ENCODE measurements around the gene NECAB2. TPM values are rescaled to one million over a fixed set of nuclear protein-coding genes. Genes with fewer than 3 reads are reported as not detected.

Gene NECAB2
- polyA plus RNA-seq, 1 donor from 2014 or later = 12.5 TPM

- H3K79me2 ChIP-seq (replicated peaks; ENCODE audit: insufficient read depth, low read length) = no peaks in the 10 kb centered on the region
- TF ChIP-seq REST (IDR thresholded peaks at IDR 0.05; ENCODE audit: borderline replicate concordance) (no peak), POLR2AphosphoS5 (IDR thresholded peaks at IDR 0.05) (no peak), TAF1 (IDR thresholded peaks at IDR 0.05; ENCODE audit: low read depth) (no peak), EZH2 (IDR thresholded peaks at IDR 0.05; ENCODE audit: borderline replicate concordance, insufficient read depth, low read length, poor library complexity, severe bottlenecking) (no peak), MXI1 (conservative IDR thresholded peaks at IDR 0.05; ENCODE audit: poor library complexity, severe bottlenecking) (no peak), CTCF (IDR thresholded peaks at IDR 0.05; ENCODE audit: poor library complexity, severe bottlenecking) (no peak), RAD21 (conservative IDR thresholded peaks at IDR 0.05) (no peak), EP300 (conservative IDR thresholded peaks at IDR 0.05; ENCODE audit: poor library complexity, severe bottlenecking) (no peak), SMC3 (conservative IDR thresholded peaks at IDR 0.05; ENCODE audit: poor library complexity) (no peak)
- H3K9me2 ChIP-seq (ENCODE audit: insufficient read depth, low read length) = no peaks in the 10 kb centered on the region
- H4K20me1 ChIP-seq (ENCODE audit: insufficient read depth) = no peaks in the 10 kb centered on the region
- H3K9ac ChIP-seq (ENCODE audit: low read length) = no peak overlapping the region
- no peaks in the 10 kb centered on the region for H3K9me3 ChIP-seq (ENCODE audit: low read length)
- no peak overlapping the region for H3K4me2 ChIP-seq (ENCODE audit: low read length)
- no peaks in the 10 kb centered on the region for H3K27me3 ChIP-seq (ENCODE audit: insufficient read depth, low read depth, low read length)
- no peak overlapping the region for H2AFZ ChIP-seq (ENCODE audit: low read depth, low read length)
- no peak overlapping the region for H3K27ac ChIP-seq (ENCODE audit: low read length)
- H3K36me3 ChIP-seq (ENCODE audit: insufficient read depth, low read length) = no peaks in the 10 kb centered on the region
- H3K4me3 ChIP-seq (ENCODE audit: low read length) = no peak overlapping the region
- no peaks in the 10 kb centered on the region for H3F3A ChIP-seq (ENCODE audit: insufficient read depth, low read length, poor library complexity, severe bottlenecking)
These were observed 41.2 kb downstream of the NECAB2 start for GRCh38 chr16:84009282-84009681.

- H3K4me2 ChIP-seq (ENCODE audit: low read length) = no peak overlapping the region
- no peak overlapping the region for H2AFZ ChIP-seq (ENCODE audit: low read depth, low read length)
- H3K4me3 ChIP-seq (ENCODE audit: low read length) = no peak overlapping the region
These were observed 45.9 kb downstream of the NECAB2 start for GRCh38 chr16:84013787-84014569.

More at GRCh38 chr16:84013787-84014569, 45.9 kb downstream of the NECAB2 start:
- Histone ChIP-seq H3K36me3 (ENCODE audit: insufficient read depth, low read length) (no peaks in the 10 kb centered on the region), H3K27me3 (ENCODE audit: insufficient read depth, low read depth, low read length) (no peaks in the 10 kb centered on the region), H4K20me1 (ENCODE audit: insufficient read depth) (no peaks in the 10 kb centered on the region), H3K27ac (ENCODE audit: low read length) (no peak overlapping the region), H3K9me2 (ENCODE audit: insufficient read depth, low read length) (no peaks in the 10 kb centered on the region), H3K79me2 (replicated peaks; ENCODE audit: insufficient read depth, low read length) (no peaks in the 10 kb centered on the region), H3K9ac (ENCODE audit: low read length) (no peak overlapping the region), H3K9me3 (ENCODE audit: low read length) (no peaks in the 10 kb centered on the region), H3F3A (ENCODE audit: insufficient read depth, low read length, poor library complexity, severe bottlenecking) (no peaks in the 10 kb centered on the region)
- no peak for TF ChIP-seq EP300 (conservative IDR thresholded peaks at IDR 0.05; ENCODE audit: poor library complexity, severe bottlenecking)
- no peak for TF ChIP-seq CTCF (IDR thresholded peaks at IDR 0.05; ENCODE audit: poor library complexity, severe bottlenecking)
- no peak for TF ChIP-seq SMC3 (conservative IDR thresholded peaks at IDR 0.05; ENCODE audit: poor library complexity)
- no peak for TF ChIP-seq RAD21 (conservative IDR thresholded peaks at IDR 0.05)
- no peak for TF ChIP-seq TAF1 (IDR thresholded peaks at IDR 0.05; ENCODE audit: low read depth)
- no peak for TF ChIP-seq MXI1 (conservative IDR thresholded peaks at IDR 0.05; ENCODE audit: poor library complexity, severe bottlenecking)
- no peak for TF ChIP-seq EZH2 (IDR thresholded peaks at IDR 0.05; ENCODE audit: borderline replicate concordance, insufficient read depth, low read length, poor library complexity, severe bottlenecking)
- TF ChIP-seq REST (IDR thresholded peaks at IDR 0.05; ENCODE audit: borderline replicate concordance) = no peak

Data from neural cell (in vitro differentiated cells).